CD4-positive, alpha-beta T cell treated with Interleukin-2 at 100 ng/mL for 4 hours (primary cell): ENCODE results near the gene MYO1F.
"Not testable (repeated sequence)": the region's sequence is repeated elsewhere in the genome, so short reads cannot be mapped to it uniquely, and the experiment has no call there.

Experiments used
- DNase-seq: peaks from one replicate; pipeline ENCODE4 v3.0.0-alpha.2; 2020; ENCODE audit warnings: low spot score

Gene MYO1F

GRCh38 chr19:8577247-8577646 lies at the start of gene MYO1F:
TSS of gene MYO1F (minus strand) at chr19:8577442. CDS start at chr19:8577309, 133 bp downstream.
- DNase-seq, result peak; percentile 24

DNA sequence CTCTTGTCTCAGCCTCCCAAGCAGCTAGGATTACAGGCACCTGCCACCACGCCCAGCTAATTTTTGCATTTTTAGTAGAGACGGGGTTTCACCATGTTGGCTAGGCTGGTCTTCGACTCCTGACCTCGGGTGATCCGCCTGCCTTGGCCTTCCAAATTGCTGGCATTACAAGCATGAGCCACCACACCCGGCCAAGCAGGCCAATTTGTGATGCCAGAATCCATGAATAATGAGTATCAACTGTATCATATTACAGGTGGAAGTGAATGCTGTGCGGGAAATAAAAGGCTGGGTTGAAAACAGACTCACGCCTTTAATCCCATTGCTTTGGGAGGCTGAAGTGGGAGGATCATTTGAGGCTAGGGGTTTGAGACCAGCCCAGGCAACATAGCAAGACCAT lies 49.6 kb upstream of the MYO1F start:
- no peak for DNase-seq

DNA sequence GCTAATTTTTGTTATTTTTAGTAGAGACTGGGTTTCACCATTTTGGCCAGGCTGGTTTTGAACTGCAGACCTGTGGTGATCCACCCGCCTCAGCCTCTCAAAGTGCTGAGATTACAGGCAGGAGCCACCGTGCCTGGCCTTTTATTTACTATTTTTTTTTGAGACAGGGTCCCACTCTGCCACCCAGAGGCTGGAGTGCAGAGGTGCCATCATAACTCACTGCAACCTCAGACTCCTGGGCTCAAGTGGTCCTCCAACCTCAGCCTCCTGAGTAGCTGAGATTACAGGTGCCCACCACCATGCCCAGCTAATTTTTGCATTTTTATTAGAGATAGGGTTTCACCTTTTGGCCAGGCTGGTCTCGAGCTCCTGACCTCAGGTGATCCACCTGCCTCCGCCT lies 45.6 kb upstream of the MYO1F start:
- not testable (repeated sequence) for DNase-seq

DNA sequence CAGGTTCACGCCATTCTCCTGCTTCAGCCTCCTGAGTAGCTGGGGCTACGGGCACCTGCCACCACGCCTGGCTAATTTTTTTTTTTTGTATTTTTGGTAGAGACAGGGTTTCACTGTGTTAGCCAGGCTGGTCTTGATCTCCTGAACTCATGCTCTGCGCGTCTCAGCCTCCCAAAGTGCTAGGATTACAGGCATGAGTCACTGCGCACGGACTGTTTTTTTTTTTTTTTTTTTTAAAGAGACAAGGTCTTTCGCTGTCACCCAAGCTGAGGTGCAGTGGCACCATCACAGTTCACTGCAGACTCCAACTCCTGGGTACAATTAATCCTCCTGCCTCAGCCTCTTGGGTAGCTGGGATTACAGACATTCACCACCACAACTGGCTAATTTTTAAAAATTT lies 41.5 kb upstream of the MYO1F start:
- no peak for DNase-seq

- DNase-seq, result no peak
Observed at GRCh38 chr19:8617984-8618383, 40.7 kb upstream of the MYO1F start.

DNA sequence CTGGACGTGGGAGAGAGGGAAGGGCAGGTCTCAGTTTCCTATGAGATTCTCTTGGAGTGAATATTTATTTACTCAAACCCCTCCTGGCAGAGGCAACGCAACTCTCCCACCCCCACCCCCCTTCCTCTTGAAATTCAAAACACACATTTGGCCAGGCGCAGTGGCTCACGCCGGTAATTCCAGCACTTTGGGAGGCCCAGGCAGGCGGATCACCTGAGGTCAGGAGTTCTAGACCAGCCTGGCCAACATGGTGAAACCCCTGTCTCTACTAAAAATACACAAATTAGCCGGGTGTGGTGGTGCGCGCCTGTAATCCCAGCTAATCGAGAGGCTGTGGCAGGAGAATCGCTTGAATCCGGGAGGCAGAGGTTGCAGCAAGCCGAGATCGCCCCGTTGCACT lies 40.1 kb upstream of the MYO1F start:
- DNase-seq, result not testable (repeated sequence)

GRCh38 chr19:8616861-8617260 lies 39.6 kb upstream of the MYO1F start:
- no peak for DNase-seq

DNA sequence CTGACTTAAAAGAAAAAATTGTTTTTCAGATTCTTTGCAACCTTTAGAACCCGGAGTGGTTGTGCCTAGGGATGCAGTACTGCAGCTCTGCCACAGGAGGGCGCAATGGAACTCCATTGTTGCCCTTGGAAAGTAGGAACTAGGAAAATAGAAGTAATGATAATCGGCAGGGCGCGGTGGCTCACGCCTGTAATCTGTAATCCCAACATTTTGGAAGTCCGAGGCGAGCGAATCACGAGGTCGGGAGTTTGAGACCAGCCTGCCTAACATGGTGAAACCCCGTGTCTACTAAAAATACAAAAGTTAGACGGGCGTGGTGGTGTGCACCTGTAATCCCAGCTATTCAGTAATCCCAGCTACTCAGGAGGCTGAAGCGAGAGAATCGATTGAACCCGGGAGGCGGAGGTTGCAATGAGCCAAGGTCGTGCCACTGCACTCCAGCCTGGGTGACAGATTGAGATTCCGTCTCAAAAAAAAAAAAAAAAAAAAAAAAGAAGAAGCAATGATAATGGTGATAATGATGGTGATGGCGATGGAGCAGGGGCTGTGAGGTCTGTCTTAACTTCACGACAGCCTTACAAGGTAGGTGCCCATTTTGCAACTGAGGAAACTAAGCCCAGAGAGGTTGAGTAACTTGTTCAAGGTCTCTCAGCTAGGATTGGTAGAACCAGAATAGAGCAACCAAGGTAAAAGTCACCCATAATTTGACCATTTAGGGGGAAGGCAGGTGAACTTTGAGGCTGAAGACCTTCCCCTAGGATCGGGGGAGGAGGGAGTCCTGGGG lies 38.8 kb upstream of the MYO1F start:
- peak; percentile 58 for DNase-seq

DNA sequence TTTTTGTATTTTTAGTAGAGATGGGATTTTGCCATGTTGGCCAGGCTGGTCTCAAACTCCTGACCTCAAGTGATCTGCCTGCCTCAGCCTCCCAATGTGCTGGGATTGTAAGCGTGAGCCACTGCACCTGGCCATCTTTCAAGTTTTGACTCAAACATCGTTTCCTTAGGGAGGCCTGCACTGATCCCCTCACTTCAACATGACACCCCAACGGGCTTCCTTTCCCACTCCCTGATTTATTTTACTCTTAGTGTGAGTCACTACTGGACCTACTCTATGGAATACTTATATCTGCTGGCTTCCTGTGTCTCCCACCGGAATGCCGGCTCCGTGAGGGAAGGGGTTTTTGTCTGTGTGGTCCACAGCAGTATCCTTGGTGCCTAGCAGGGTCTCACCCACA lies 37.8 kb upstream of the MYO1F start:
- DNase-seq, result no peak

- DNase-seq, result no peak
Observed at GRCh38 chr19:8614455-8614854, 37.2 kb upstream of the MYO1F start.

GRCh38 chr19:8612807-8613171 lies 35.5 kb upstream of the MYO1F start:
- DNase-seq, result no peak

DNA sequence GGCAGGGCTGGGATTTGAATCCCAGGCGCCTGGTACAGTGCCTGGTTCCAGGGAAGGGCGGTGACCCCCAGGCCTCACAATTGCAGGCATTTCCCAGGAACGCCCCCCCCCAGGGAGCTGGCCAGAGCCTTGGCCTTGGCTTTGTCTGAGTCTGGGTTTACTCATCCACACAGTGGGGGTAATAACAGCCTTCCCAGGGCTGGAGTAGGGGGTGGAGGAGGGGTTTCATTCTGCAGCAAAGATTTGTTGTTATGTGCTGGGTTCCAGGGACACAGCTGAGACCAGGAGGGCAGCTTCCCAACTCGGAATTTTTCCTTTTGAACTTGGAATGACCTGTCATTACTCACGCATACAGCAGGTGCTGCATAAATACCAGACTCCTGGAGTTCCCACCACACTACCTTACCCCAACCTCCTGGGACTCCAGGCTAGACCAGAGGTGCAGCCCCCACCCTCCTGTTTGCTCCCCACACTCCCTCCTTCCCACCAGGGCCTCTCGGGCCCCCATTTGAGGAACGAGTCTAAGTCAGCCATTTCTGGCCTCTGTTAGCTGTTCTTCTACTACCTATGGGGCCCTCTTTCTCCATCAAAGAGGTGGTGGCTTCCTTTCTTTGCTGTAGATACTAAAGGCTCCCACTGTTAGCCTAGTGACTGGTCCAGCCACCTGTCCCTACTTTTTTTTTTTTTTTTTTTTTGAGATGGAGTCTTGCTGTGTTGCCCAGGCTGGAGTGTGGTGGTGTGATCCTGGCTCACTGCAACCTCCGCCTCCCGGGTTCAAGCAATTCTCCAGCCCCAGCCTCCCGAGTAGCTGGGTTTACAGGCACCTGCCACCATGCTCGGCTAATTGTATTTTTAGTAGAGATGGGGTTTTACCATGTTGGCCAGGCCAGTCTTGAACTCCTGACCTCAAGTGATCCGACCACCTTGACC lies 34.9 kb upstream of the MYO1F start:
- DNase-seq, result no peak

- no peak for DNase-seq
Observed at GRCh38 chr19:8611391-8611876, 34.2 kb upstream of the MYO1F start.

DNA sequence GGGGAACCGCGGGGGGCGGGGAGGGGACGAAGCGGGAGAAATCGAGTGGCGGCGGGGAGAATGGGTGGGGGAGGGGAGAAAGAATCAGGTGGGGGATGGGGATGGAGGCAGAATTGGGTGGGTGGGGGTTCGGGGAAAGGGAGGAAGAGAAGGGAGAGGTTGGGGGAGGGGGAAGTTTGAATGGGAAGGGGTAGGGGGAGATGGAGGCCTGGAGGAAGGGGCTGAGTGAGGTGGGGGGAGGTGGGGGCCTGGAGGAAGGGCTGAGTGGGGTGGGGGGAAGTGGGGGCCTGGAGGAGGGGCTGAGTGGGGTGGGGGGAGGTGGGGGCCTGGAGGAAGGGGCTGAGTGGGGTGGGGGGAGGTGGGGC lies 33.7 kb upstream of the MYO1F start:
- no peak for DNase-seq

GRCh38 chr19:8610041-8610935 lies 33.0 kb upstream of the MYO1F start, which contains the start of gene ADAMTS10:
TSS of gene ADAMTS10 (minus strand) at chr19:8610715. CDS start at chr19:8605710, 5,005 bp downstream.
- peak; percentile 31 for DNase-seq

GRCh38 chr19:8609279-8610040 lies 32.2 kb upstream of the MYO1F start:
- peak; percentile 17 for DNase-seq

DNA sequence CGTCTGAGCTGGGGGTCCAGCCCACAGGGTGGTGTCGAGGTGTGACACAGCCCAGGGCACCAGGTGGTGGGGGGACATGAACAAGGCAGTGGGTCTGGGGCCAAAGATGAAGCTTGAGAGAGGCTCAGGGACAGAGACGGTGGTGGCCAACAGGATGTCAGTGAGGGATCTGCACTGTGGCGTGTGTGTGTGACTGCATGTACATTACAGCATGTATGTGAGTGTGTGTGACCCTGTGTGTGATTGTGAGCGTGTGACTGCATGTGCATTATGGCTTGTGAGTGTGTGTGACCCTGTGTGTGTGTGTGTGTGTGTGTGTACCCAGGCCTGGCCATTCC lies 31.7 kb upstream of the MYO1F start:
- DNase-seq, result no peak

GRCh38 chr19:8607386-8607785 lies 30.1 kb upstream of the MYO1F start:
- DNase-seq, result no peak

DNA sequence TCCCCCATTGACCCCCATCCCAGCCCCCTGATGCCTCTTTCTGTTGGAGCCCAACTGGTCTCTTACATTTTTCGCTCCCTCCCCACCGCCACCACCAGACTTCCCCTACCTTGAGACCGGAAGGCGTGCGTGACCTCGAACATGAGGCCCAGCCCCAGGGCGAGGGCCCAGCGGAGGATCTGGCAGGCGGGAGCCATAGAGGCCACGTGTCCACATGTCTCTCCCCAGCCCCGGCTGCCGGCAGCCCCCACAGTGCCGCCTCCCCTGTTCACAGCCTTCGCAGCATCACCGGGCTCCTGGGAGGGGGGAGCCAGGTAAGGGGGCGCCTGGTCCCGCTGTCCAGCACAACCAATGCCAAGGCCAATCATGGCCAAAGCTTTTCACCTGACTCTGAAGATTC lies 28.3 kb upstream of the MYO1F start:
- no peak for DNase-seq

GRCh38 chr19:8601796-8602195 lies 24.6 kb upstream of the MYO1F start:
- DNase-seq, result no peak

DNA sequence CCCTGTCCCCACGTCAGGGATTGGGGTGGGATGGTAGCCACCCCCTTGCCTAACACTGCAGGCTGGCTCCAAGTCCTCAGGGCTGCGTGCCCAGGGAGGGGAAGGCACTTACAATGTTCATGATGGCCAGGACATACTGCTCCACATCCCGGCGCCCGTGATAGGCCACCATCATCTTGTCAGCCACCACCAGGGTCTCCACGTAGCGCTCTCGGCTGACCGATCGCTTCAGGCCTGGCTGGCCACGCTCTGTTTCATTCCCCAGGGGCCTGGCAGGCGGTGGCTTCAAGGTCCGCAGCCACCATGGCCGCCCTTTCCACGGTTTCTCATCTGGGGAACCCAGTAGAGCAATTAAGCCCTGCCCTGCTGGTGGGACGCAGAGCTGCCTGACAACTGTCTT lies 23.6 kb upstream of the MYO1F start:
- DNase-seq, result no peak
